Measurements from ENCODE around the gene CARS2. TPM values are rescaled to one million over a fixed set of nuclear protein-coding genes. Genes with fewer than 3 reads are reported as not detected.
A peak's percentile ranks its signal among the peaks of the same experiment; 100 is the strongest.

The CARS2 gene
- total RNA-seq, 1 donor = 107 TPM

GRCh38 chr13:110643324-110643723, 62.6 kb downstream of the CARS2 start:
- H3K4me3 ChIP-seq (ENCODE audit: low read depth, low read length) = no peak overlapping the region
- DNase-seq (ENCODE audit: low read depth) = no peak
- no peak for TF ChIP-seq CTCF (IDR thresholded peaks at IDR 0.05; ENCODE audit: insufficient read depth, low read depth, low read length)

GRCh38 chr13:110642291-110642981, 63.5 kb downstream of the CARS2 start:
- no peak for TF ChIP-seq CTCF (IDR thresholded peaks at IDR 0.05; ENCODE audit: insufficient read depth, low read depth, low read length)
- no peak for DNase-seq (ENCODE audit: low read depth)
- no peak overlapping the region for H3K4me3 ChIP-seq (ENCODE audit: low read depth, low read length)

- DNase-seq (ENCODE audit: low read depth) = peak; percentile 45
- no peak for TF ChIP-seq CTCF (IDR thresholded peaks at IDR 0.05; ENCODE audit: insufficient read depth, low read depth, low read length)
- no peak overlapping the region for H3K4me3 ChIP-seq (ENCODE audit: low read depth, low read length)
Observed at GRCh38 chr13:110641055-110642015, 64.6 kb downstream of the CARS2 start.

- no peak for TF ChIP-seq CTCF (IDR thresholded peaks at IDR 0.05; ENCODE audit: insufficient read depth, low read depth, low read length)
- DNase-seq (ENCODE audit: low read depth) = peak; percentile 28
- H3K4me3 ChIP-seq (ENCODE audit: low read depth, low read length) = no peak overlapping the region
Observed at GRCh38 chr13:110640591-110641029, 65.3 kb downstream of the CARS2 start.

GRCh38 chr13:110639935-110640334, 66.0 kb downstream of the CARS2 start:
- TF ChIP-seq CTCF (IDR thresholded peaks at IDR 0.05; ENCODE audit: insufficient read depth, low read depth, low read length) = no peak

GRCh38 chr13:110638814-110639806, 66.8 kb downstream of the CARS2 start:
- no peak overlapping the region for H3K4me3 ChIP-seq (ENCODE audit: low read depth, low read length)
- no peak for TF ChIP-seq CTCF (IDR thresholded peaks at IDR 0.05; ENCODE audit: insufficient read depth, low read depth, low read length)
- DNase-seq (ENCODE audit: low read depth) = no peak

More at GRCh38 chr13:110639935-110640334, 66.0 kb downstream of the CARS2 start:
- H3K4me3 ChIP-seq (ENCODE audit: low read depth, low read length) = no peak overlapping the region
- no peak for DNase-seq (ENCODE audit: low read depth)
